Activated naive CD8-positive, alpha-beta T cell treated with anti-CD3 and anti-CD28 coated beads, Interleukin-2, amount 50 U/mL, for 16 hours (primary cell): ENCODE measurements around the gene LGALS8.
"Not testable (repeated sequence)": the region's sequence is repeated elsewhere in the genome, so short reads cannot be mapped to it uniquely, and the experiment has no call there.

Experiments
- DNase-seq: peaks from one replicate; pipeline ENCODE4 v3.0.0-alpha.2; 2020; ENCODE audit warnings: low read depth, low spot score

The LGALS8 gene

DNA sequence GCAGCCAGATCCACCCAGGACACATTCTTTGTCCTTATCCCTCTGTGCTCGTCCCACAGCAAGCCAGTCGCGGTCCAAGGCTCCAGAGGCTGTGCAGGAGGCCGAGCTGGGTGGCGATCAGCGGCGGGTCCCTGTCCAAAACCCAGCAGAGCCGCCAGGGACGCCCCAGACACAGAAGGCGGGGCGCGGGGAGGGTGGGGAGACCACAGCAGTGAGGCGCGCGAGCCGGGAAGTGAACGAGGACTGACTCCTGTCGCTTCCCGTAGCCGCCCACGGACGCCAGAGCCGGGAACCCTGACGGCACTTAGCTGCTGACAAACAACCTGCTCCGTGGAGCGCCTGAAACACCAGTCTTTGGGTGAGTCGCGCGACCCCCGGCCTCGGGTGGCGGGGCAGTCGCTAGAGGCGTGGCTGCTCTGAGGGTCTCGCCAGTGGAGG lies at the start of gene LGALS8:
Gene LGALS8 (plus strand): TSS at position 279 of the 438 bp plus-strand sequence. CDS start 2,089 bp downstream, outside the sequence.
- peak; percentile 64 for DNase-seq

GRCh38 chr1:236476019-236476418 lies 47.8 kb upstream of the LGALS8 start:
- DNase-seq, result no peak

DNA sequence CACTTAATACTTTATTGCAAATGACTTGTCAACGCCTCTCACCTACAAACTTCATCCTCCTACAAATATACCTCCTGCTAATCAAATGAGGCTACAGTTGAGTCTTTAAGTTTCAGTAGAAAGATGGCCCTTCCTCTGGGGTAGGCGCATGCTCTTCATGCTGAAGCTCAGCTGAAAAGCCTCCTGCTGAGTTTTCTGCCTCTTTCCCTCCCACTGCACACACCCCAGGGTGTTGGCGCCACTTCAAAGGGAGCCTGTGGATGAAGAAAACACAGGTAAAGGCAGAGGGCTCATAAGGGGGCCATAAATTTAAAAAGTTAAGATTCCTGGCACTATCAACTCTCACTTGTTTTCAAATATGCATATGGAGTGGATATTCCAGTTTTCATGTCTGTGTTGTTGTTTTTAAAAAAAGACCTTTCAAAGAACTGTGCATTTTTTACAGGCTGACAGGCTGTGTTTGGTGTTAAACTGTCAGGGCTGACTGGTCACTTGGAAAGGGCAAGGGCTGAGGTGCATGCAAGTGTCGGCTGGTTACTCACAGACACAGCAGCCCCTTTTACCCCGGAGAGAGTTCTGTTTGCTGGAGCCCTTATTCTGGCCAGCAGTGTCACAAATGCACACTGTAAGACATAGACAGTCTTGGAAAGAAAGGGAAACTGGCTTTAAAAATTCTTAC lies 42.9 kb upstream of the LGALS8 start:
- no peak for DNase-seq

DNA sequence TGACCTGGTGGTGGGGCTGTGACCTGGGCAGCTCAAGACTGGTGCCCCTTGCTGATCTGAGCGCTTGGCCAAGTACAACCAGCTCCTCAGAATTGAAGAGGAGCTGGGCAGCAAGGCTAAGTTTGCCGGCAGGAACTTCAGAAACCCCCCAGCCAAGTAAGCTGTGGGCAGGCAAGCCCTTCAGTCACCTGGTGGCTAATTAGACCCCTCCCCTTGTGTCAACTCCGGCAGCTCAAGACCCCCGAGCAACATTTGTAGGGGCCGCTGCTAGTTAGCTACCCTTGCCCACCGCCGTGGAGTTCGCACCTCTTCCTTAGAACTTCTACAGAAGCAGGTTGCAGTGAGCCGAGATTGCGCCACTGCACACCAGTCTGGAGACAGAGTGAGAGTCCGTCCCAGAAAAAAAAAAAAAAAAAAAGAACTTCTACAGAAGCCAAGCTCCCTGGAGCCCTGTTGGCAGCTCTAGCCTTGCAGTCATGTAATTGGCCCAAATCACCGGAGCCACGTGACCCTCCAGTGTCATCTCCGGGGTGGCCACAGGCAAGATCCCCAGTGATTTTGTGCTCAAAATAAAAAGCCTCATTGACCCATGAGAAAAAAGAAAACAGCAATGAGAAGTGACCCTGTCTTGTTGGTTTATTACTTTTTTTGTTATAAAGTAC lies 39.3 kb upstream of the LGALS8 start:
- DNase-seq, result no peak

GRCh38 chr1:236486356-236487002 lies 37.3 kb upstream of the LGALS8 start:
- no peak for DNase-seq

DNA sequence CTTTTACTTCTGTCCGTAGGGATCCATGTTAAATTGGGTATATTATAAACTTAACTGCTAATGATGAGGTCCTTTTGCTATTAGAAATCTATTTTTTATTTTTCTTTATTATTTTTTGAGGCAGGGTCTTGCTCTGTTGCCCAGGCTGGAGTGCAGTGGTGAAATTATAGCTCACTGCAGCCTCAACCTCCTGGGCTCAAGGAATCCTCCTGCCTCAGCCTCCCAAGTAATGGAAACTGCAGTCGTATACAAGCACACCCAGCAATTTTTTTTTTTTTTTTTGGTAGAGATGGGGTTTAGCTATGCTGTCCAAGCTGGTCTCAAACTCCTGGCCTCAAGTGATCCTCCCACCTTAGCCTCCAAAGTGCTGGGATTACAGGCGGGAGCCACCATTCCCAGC lies 34.6 kb upstream of the LGALS8 start:
- DNase-seq, result not testable (repeated sequence)

GRCh38 chr1:236489710-236490377 lies 33.9 kb upstream of the LGALS8 start:
- no peak for DNase-seq

DNA sequence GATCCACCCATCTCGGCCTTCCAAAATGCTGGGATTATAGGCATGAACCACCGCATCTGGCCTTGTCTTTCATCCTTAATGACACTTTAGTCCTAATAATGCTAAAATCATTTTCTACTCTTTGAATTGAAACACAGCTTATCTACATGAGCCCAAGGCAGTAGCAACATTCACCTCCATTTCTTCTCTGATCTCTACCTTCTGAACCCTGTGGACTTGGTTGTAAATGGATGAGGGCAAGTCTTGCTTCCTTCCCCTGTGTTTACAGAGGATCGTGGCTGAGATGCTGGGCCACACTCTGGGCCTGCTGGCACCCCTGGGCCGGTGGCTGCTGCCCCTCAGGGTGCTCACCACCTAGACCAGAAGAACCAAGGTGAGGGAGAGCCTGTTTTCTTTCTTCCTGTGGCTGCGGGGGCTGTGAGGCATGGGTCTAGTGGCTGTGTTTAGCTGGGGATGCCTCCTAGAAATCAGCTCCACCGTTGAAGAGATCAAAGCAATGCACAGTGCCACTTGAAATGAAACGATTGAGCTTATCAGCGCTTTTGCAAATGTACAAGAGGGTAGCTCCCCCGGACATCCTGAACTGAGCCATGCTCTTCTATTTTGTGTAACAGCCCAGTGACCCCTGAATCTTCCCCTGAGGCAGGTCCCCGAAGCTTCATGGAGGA lies 32.2 kb upstream of the LGALS8 start:
- DNase-seq, result no peak

DNA sequence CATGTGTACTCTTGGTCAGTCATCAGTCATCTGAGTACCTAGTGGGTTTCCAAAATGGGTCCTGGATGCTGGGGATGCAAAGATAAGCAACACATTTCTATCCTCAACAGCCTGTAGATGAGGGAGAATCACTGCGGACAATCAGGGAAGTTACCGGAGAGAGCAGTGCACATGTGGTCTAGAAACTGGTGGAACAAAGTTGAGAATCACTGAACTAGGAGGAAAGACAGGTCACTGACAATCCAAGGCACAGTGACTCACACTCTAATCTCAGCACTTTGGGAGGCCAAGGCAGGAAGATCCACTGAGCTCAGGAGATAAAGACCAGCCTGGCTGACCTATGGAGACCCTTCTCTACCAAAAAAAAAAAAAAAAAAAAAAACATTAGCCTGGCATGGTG lies 31.4 kb upstream of the LGALS8 start:
- no peak for DNase-seq

- DNase-seq, result no peak
Measured at GRCh38 chr1:236494082-236494481, 29.7 kb upstream of the LGALS8 start.

DNA sequence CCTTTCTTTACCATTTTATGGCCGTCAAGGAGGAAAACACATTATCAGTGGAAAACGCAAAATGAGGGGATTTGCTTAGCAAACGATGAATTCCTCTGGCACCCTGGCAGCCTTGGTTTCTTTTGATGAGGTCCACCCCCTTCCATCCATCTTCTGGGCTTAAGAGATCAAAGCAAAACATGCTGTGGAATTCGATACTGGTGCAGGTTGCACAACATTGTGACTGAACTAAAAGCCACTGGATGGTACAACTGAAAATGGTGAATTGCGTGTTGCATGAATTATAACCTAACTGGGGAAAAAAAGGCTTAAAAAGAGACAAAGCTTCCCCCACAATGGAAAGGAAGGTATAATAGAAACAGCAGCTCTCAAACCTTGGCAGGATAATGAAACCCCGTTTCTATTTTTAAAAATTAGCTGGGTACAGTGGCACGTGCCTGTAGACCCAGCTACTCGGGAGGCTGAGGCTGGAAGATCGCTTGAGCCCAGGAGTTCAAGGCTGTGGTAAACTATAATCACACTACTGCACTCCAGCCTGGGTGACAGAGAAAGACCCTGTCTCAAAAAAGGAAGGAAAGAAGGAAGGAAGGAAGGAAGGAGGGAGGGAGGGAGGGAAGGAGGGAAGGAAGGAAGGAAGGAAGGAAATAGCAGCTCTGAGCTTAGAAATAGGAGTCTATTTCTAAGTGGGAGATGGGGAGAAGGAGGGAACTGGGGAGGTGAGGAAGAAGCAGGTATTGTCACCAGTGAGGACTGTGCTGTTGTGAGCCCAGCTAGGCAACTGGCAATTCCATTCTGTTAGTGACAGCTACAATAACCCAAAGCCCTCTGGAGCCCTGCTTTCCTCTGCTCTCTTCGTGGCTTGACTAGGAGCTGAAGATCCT lies 29.0 kb upstream of the LGALS8 start:
- no peak for DNase-seq

DNA sequence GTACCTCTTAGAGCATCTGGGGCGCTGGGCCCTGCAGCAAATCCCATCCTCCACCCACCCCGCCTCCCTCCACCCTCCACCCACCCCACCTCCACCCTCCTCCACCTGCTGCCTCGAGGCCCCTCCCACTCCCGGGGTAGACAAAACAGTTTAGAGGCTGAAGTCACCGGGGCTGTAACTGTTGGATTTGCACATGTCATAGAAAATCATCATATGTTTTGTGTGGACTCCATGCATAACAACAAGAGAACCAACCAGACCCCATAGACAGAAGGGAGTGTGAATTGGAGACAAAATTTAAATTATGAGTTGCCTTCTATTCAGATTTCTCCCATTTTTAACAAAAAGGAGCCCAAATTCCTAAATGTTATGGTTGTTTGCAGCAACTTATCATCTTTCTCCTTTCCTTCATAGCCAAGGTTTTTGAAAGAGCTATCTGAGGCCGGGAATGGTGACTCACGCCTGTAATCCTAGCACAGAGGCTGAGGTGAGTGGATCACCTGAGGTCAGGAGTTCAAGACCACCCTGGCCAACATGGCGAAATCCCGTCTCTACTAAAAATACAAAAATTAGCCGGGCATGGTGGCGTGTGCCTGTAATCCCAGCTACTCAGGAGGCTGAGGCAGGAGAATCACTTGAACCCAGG lies 28.2 kb upstream of the LGALS8 start:
- no peak for DNase-seq

GRCh38 chr1:236497908-236498307 lies 25.9 kb upstream of the LGALS8 start:
- DNase-seq, result no peak

DNA sequence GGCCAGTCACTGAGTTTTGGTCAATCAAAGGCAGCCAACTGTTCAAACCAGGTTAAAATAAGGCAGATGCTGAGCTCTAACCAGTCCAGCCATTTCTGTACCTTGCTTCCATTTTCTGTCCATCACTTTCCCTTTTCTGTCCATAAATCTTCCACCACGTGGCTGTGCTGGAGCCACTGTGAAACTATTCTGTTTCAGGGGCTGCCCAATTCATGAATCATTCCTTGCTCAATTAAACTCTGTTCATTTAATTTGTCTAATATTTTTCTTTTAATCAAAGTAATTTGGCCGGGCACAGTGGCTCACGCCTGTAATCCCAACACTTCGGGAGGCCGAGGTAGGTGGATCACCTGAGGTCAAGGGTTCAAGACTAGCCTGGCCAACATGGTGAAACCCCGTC lies 22.7 kb upstream of the LGALS8 start:
- no peak for DNase-seq

DNA sequence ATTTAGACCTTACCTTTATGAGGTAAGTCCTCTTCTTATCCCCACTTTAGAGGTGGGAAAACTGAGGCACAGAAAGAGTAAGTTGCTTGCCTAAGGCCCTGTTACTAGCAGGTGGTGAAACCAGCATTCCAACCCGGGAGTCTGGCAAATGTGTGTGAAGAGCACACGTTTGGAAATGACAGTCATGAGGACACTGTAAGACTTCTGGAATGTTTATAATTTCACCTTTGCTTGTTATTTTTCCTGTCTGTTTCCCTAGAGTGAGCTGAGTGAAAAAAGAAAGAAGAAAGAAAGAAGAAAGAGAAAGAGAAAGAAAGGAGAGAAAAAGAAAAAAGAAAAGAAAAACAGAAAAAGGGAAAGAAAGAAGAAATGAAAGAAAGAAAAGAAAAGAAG lies 21.2 kb upstream of the LGALS8 start:
- no peak for DNase-seq

DNA sequence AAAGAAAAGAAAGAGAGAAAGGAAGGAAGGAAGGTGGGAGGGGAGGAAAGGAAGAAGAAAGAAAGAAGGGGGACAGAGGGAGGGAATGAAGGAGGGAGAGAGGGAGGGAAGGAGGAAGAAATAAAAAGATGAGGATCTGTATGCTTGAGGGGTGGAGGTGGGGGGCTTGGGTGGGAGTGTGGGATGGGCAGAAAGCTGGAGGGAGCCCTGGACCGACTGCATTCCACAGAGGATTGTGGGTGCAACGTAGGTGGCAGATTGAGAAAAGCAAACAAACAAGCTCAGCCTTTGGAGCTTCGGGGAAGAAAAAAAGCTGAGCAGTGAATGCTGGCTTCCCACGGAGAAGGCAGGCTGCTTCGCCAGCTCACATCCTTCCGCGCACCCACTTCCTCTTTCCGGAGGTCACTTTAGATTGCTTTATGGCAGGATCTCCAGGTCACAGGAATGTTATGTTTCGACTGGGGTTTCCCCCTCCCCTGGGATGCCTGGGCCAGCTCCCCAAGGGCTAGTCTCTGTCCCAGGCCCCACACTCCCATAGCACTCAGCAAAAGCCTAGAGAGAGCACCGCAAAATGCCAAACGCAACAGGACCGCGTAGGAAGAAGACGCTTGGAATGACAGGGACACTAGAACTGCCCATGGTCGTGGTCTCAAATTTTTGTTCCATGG lies 20.7 kb upstream of the LGALS8 start:
- DNase-seq, result no peak

- not testable (repeated sequence) for DNase-seq
Measured at GRCh38 chr1:236504338-236504737, 19.4 kb upstream of the LGALS8 start.

GRCh38 chr1:236507022-236507700 lies 16.6 kb upstream of the LGALS8 start:
- no peak for DNase-seq

DNA sequence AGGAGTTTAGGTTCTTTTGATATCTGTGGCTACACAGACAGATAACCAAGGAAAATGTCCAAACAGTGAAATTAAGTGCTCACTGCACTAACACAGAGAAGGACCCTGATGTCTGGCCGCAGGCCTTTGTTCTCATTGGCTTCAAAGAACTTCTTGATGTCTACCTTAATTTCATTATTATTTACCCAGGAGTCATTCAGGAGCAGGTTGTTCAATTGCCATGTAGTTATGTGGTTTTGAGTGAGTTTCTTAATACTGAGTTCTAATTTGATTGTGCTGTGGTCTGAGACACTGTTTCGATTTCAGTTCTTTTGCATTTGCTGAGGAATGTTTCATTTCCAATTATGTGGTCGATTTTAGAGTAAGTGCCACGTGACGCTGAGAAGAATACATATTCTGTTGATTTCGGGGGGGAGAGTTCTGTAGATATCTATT lies 15.2 kb upstream of the LGALS8 start:
- no peak for DNase-seq
